NOMO-1 treated with DMSO at 0.1 percent for 48 hours (cell line): ENCODE measurements around the gene RAB7B.

Experiments
- DNase-seq: peaks from one replicate; lab custom pipeline; 2025; ENCODE audit not compliant: unreplicated experiment; lab: John Stamatoyannopoulos, UW

The RAB7B gene

GRCh38 chr1:205950826-205951549, 52.2 kb downstream of the RAB7B start:
- DNase-seq, result peak; percentile 24

DNA sequence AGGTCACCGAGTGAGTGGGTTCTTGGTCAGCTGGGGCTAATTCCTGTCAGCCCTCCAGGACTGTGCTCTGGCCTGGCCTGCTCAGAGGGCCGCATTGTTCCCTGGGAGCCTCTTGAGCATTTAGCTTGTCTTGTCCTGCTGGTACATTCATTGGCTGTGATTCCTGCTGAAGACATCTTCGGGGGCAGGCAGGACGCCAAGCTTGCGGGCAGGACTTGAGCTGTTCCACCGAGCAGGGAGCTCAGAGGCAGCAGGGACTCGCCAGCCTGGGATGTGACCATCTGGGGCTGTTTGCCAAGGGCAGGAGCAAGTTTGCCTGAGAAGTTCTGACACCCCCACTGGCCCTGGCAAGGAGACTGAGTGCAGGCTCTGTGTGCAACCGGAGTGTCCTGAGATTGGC, 52.9 kb downstream of the RAB7B start:
- DNase-seq, result no peak

DNA sequence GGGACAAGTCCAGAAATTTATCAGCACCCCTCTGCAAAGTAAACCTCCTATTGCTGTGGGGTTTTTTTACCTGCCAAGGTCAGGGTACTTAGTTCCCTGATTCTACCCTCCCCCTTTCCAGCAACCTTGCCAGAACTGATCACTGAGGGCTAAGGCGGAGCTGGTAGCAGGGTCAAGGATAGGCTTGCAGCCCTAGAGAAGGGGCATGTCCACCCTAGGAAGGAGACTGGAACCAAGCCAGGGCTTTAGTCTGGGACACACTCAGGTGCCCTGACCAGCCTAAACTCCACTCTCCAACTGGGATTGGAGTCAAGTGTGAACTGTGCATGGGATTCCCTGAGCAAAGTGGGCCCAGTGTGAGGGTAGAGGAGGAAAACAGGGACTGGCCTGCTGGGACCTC, 53.4 kb downstream of the RAB7B start:
- DNase-seq, result no peak

DNA sequence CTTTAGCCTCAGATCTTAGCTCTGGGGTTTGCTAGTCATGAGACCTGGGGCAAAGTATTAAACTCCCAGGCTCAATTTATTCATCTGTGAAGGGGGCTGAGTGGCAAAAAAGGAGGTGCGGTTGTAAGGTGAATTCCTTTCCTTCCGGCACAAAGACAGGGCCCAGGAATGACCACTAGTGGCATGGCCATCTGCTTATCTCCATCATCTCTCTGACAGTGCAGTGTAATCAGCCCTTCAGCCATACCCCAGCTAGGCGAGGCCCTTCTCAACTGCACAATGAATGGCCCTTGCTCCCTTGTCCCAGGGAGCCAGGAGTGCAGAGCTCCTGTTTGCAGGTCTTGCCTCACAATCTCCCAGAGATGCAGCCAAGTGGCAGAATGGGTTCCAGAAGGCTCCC, 54.3 kb downstream of the RAB7B start:
- DNase-seq, result no peak

DNA sequence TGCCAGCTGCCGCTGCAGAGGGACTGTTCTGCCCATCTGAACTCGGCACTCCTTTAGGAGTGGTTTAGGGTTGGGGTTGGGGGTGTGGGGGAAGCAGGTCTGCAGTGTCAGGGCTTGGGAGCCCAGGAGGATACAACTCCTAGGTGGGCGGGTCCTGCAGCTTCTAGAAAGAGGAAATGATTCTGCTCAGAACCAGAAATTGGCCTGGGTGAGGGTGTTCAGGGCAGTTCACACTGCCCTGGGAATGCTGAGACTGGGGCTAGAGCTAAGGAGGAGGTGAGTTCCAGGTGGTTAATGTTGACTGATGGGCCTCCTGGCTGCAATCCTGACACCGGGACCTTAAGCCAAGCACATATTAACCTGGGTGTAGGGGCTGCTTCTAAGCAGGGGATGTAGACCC, 55.2 kb downstream of the RAB7B start:
- peak; percentile 76 for DNase-seq

DNA sequence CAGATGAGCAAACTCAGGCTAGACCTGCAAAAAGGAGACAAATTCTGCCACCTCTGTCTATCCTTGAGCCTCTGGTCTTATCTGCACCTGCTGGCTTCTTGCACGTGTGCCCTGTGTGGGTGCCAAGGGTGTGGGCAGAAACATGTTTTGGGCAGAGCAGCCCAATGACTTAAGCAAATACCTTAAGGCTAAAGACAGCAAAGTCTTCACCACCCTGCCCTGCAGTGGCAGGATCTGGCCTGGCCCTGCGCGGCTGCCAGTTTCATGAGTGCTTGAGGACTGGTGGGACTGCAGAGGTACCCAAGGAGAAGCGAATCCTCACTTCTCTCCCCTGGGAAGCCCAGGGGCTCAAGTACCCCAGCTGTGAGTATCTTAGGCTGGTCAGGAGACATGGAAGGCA, 56.2 kb downstream of the RAB7B start:
- no peak for DNase-seq

- DNase-seq, result no peak
Measured at GRCh38 chr1:205945069-205945468, 58.1 kb downstream of the RAB7B start.

DNA sequence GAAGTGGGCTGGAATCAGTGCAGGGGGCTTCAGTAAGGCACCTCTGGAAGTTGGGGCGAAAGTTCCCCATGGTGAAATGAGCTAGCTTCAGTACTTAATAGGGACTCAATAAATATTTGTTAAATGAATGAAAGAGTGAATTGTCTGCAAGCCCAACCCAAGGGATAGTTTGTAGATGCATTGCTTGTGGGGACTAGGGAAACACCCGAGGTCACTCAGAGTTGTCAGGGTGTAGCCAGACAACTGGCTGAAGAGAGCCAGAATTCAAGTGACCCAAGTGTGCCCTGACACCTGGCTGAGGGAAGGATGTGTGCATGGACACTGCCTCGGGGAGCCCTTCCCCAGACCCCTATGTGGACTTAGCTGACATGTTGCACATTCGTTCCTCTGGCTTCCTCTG, 58.7 kb downstream of the RAB7B start:
- no peak for DNase-seq

- no peak for DNase-seq
Measured at GRCh38 chr1:205943245-205943644, 60.0 kb downstream of the RAB7B start, which contains the start of gene SLC26A9. SLC26A9 (minus strand) TSS chr1:205943456; CDS start chr1:205935820, 7,636 bp downstream.

DNA sequence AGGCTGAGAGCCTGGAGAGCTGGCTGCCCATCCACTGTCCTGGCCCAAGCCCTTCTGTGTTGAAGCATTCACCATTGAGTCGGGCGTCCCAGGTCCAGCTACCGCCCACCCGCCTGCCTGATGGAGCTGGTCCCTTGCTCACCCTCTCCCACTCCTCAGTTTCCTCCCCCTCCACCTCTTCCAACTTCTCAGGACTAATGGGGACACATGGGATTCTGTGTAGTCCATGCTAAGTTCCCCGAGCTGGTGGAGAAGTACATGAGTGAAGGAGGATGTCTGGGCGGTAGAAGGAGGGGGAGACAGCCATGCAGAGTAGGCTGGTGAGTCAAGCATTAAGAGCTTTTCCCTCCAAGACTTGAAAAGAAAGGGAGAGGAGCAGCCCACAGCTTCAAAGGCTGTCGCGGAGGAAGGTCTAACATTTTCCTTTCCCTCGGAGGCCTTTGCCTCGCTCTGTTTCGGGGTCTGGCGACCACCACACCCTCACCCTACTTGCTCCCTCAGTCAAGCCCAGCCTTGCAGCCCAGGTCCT, 60.5 kb downstream of the RAB7B start:
- DNase-seq, result no peak

GRCh38 chr1:205940710-205941109, 62.5 kb downstream of the RAB7B start:
- no peak for DNase-seq

DNA sequence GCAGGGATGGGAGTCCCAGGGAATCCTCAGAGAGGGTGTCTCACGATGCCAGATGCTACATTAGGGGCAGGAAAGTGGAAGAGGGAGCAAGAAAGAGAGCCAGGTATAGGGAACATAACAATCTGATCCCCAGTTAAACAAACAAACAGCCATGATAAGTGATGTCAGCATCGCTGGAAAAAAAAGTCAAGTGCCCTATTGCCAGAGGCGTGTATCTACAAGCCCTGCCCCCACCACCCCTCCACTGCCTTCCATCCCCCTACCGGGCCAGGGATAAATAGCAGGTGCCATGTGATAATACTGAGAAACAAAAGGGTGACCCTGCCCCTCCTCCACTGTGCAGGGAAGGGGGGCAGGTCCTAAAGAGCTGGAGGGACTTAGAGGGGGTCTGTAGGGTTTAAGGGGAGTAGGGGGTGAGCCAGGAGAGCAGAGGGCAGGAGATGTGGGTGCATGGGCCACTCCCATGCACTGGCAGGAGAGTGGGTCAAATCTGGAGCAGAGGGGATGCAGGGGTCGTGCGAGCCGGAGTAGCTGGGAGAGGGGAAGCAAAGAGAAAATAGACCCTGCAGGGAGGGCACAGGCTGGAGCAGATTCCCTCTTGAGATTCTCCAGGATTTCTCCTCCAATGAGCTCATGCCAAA, 63.4 kb downstream of the RAB7B start:
- no peak for DNase-seq

- DNase-seq, result no peak
Measured at GRCh38 chr1:205938682-205939081, 64.5 kb downstream of the RAB7B start.

DNA sequence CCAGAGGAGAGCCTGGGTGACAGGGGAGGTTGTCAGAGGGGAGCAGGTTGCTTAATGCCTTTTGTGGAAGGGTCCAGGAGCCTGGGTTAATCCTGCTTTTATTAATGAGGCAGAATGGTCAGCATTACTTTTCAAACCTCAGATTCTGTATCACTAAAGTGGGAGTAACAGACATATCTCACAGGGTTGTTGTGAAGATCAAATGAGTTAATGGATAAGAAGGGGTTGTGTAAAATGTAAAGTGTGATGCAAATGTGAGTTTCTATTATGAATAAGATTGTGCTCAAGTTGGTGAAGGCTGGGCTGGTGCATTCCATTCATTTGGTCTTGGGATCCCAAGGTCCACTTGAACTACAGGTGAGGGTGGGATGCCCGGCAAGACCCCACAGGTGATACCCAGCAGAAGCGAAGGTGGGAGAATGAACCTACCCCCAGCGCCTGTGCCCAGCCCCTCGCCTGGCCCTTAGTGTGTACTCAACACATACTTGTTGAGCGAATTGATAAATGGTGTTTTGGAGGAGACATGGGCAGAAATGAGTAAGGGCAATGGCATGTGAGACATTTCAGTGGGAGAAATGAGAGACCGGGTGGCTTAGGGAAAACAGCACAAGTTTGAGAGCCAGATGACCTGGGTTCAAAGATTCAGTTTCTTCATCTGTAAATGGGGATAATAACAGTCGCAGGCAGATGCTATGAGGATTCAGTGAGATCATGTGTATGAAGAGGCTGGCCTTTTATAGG, 66.2 kb downstream of the RAB7B start:
- DNase-seq, result no peak

- no peak for DNase-seq
Measured at GRCh38 chr1:205936311-205936710, 66.9 kb downstream of the RAB7B start.

GRCh38 chr1:205935869-205936268, 67.3 kb downstream of the RAB7B start:
- no peak for DNase-seq

- DNase-seq, result no peak
Measured at GRCh38 chr1:205934788-205935187, 68.4 kb downstream of the RAB7B start.

DNA sequence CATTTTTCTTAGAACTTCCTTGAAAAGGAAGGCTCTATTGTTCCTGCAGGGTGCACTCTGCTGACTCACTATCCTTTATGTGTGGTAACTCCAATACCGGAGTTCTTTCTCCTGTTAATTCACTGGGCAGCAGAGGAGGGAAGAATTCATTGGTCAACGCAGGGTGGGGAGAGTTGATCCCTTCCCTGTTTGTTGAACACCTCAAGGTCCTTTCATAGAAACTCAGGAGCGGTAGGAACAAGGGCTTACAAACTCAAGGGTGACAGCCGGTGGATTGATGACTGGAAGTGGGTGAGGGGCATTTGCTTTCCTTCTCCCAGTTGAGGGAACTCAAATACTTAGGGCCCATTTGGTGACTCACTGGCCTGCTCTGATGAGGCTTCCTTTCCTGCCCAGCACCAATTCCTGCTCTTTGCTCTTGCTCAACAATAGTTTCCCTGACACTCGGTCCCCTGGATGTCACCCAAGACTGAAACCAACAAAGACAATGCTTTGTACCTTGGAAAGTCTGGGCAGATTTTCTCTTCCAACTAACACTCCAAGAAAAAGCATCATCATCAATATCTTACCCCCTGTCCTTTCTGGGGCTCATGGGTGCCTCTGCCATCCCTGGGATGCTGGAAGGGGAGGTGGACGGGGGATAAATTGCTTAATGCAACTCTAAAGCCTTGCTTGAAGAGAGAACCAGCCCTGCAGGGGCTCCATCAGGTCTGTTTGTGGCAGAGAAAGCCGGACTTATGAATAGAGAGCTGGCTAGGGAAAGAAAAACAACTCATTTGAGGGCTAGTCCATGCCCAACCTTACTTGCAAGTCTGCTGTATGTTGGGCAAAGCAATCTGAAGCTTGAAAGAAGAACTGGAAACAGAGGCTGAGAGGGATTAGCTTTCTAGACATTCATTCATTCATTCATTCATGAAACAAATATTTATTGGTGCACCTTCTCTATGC, 69.2 kb downstream of the RAB7B start:
- peak; percentile 21 for DNase-seq

- DNase-seq, result no peak
Measured at GRCh38 chr1:205932776-205933175, 70.4 kb downstream of the RAB7B start.

GRCh38 chr1:205930799-205931281, 72.4 kb downstream of the RAB7B start:
- peak; percentile 87 for DNase-seq

DNA sequence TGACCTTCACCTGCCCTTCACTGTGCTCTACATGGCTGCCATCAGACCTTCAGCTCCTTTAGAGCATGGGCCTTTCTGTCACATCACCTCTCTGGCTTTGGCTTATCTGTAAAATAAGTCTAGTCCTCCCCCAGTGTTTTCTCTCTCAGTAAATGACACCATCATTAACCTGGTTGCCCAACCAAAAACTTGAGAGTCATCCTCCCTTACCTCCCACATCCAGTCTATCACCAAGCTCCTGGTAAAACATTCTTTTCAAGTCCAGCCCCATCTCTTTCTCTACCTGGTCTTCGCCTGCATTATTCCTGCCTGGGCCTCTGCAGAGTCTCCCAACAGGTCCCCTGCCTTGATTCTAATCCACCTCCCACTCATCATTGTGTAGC, 73.0 kb downstream of the RAB7B start:
- no peak for DNase-seq
